ENCODE data around the gene SPRED2.

Gene SPRED2

DNA sequence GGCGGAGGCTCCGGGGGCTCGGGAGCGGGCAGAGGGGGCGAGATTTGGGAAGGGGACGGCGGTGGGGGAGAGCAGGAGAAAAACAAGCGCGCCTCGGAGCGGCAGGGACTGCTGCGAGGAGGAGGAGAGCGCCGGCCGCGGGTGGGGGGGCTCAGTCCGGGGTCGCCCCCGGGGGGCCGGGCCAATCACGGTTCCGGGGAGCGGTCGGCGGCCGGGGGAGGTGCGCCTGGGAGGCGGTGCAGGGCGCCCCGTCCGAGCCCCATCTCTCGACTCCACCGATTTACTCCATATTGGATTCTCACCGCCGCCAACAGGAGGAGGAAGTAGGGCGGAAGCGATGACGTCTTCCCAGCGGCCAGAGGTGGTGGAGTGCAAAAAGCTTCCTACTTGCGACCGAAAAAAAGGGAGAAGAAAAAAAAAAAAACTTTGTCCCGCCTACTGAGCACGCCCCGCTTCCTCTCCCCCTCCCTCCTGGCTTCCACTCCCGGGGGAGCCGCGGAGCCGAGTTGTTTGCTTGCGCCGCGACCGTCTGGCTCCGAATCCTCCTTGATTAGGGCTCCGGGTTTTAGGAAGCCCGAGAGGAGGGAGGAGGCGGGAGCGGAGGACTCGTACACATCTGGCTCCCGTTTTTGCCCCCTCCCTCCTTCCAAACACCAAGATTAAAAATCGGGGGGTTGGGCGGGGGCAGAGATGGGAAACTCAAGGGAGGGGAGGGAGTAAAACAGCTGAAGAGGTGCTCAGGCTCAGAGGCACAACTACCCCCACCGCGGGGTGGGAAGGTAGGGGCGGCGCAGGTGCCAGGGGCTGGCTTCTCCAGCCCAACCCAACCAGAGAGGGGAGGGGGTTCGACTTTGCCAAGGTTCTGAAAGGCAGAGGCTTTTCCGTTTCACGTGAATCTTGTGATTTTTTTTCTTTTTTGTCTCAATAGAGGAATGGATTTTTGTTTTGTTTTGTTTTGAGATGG lies at the start of gene SPRED2:
Gene SPRED2 (minus strand): TSS at position 373 of the 964 bp plus-strand sequence. CDS start 612 bp downstream, outside the sequence.
- peak within 1 kb of the TSS; percentile 94 to 100 for H3K4me3 Mint-ChIP-seq
- DNase-seq (peak; percentile 79), ATAC-seq (replicated peaks) (peak; percentile 43 to 48)
- H3K9me3 Mint-ChIP-seq: no peaks in the 10 kb centered on the region
- H3K27me3 Mint-ChIP-seq: peaks cover 9 to 13% of the 10 kb centered on the region in 2 donors
- peaks cover 4% of the 10 kb centered on the region in 2 donors for H3K36me3 Mint-ChIP-seq
- H3K4me1 Mint-ChIP-seq: peaks cover 17 to 48% of the 10 kb centered on the region in 2 donors
- H3K27ac Mint-ChIP-seq: peak within 1 kb of the TSS; percentile 97

DNA sequence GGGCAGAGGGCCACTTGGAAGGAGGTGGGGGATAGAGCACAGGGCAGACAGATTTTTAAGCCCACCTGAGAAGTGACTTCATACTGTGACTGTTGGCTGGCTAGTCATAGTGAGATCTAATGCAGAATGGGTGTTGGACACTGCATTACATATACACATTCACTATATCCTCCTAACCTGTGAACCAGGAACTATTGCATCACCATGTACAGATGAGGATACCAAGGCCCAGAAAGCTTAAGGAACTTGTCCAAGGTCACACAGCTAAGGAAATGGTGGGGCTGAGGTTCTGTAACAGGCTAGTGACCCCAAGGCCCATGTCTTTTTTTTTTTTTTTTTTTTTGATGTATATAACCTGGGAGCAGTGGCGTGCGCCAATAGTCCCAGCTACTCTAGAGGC lies 49.6 kb upstream of the SPRED2 start:
- peaks cover 14 to 15% of the 10 kb centered on the region in 2 donors for H3K27me3 Mint-ChIP-seq
- DNase-seq (no peak), ATAC-seq (replicated peaks) (no peak)
- H3K9me3 Mint-ChIP-seq: peaks cover 0 to 4% of the 10 kb centered on the region in 2 donors
- H3K4me3 Mint-ChIP-seq: no peak overlapping the region
- no peaks in the 10 kb centered on the region for H3K4me1 Mint-ChIP-seq
- no peaks in the 10 kb centered on the region for H3K36me3 Mint-ChIP-seq
- no peak overlapping the region for H3K27ac Mint-ChIP-seq

- peaks cover 8 to 14% of the 10 kb centered on the region in 2 donors for H3K9me3 Mint-ChIP-seq
These were observed 47.1 kb upstream of the SPRED2 start for GRCh38 chr2:65479524-65479923.

GRCh38 chr2:65478498-65479135 lies 46.2 kb upstream of the SPRED2 start:
- peaks cover 5 to 13% of the 10 kb centered on the region in 2 donors for H3K36me3 Mint-ChIP-seq
- peaks cover 14 to 20% of the 10 kb centered on the region in 2 donors for H3K9me3 Mint-ChIP-seq
- no peak overlapping the region for H3K27ac Mint-ChIP-seq
- H3K4me1 Mint-ChIP-seq: no peaks in the 10 kb centered on the region
- no peak overlapping the region for H3K4me3 Mint-ChIP-seq
- H3K27me3 Mint-ChIP-seq: peaks cover 8 to 10% of the 10 kb centered on the region in 2 donors
- no peak for ATAC-seq (replicated peaks)
- no peak for DNase-seq

More at GRCh38 chr2:65479524-65479923, 47.1 kb upstream of the SPRED2 start:
- H3K36me3 Mint-ChIP-seq: peaks cover 5 to 7% of the 10 kb centered on the region in 2 donors
- H3K27ac Mint-ChIP-seq: no peak overlapping the region
- no peak for DNase-seq
- ATAC-seq (replicated peaks): no peak
- H3K4me3 Mint-ChIP-seq: no peak overlapping the region
- H3K4me1 Mint-ChIP-seq: no peaks in the 10 kb centered on the region
- peaks cover 14 to 15% of the 10 kb centered on the region in 2 donors for H3K27me3 Mint-ChIP-seq

DNA sequence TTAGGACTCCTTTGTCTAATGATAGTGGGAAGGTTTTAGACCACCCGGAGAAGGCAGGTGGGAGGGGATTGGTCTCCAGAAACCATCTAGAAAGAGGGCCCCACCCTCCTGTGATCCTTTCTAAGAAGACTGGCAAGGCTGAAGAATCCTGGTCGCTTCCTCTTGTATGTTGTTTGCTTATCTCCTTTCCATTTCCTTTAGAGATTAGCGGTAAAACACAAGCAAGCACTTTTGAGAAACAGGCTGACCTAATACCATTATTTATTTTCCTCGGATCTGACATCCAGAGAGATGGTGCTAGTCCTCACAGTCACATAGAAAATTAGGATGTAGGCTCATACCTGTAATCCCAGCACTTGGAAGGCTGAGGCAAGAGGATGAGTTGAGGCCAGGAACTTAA lies 45.2 kb upstream of the SPRED2 start:
- H3K9me3 Mint-ChIP-seq: peaks cover 14 to 20% of the 10 kb centered on the region in 2 donors
- peaks cover 4 to 6% of the 10 kb centered on the region in 2 donors for H3K27me3 Mint-ChIP-seq
- DNase-seq (no peak), ATAC-seq (replicated peaks) (no peak)
- H3K4me3 Mint-ChIP-seq: no peak overlapping the region
- H3K36me3 Mint-ChIP-seq: peaks cover 5 to 13% of the 10 kb centered on the region in 2 donors
- no peak overlapping the region for H3K27ac Mint-ChIP-seq
- H3K4me1 Mint-ChIP-seq: no peaks in the 10 kb centered on the region

GRCh38 chr2:65476778-65477177 lies 44.4 kb upstream of the SPRED2 start:
- no peak for ATAC-seq (replicated peaks)
- H3K4me1 Mint-ChIP-seq: no peaks in the 10 kb centered on the region
- DNase-seq: no peak
- peaks cover 17 to 20% of the 10 kb centered on the region in 2 donors for H3K9me3 Mint-ChIP-seq
- H3K36me3 Mint-ChIP-seq: peaks cover 5 to 13% of the 10 kb centered on the region in 2 donors
- no peak overlapping the region for H3K27ac Mint-ChIP-seq
- peaks cover 4 to 6% of the 10 kb centered on the region in 2 donors for H3K27me3 Mint-ChIP-seq
- H3K4me3 Mint-ChIP-seq: no peak overlapping the region

- no peaks in the 10 kb centered on the region for H3K27me3 Mint-ChIP-seq
- no peaks in the 10 kb centered on the region for H3K4me1 Mint-ChIP-seq
- H3K36me3 Mint-ChIP-seq: peaks cover 5 to 13% of the 10 kb centered on the region in 2 donors
- H3K4me3 Mint-ChIP-seq: no peak overlapping the region
- DNase-seq (no peak), ATAC-seq (replicated peaks) (no peak)
- peaks cover 17 to 20% of the 10 kb centered on the region in 2 donors for H3K9me3 Mint-ChIP-seq
- H3K27ac Mint-ChIP-seq: no peak overlapping the region
These were observed 42.6 kb upstream of the SPRED2 start for GRCh38 chr2:65475000-65475399.

GRCh38 chr2:65473045-65473444 lies 40.6 kb upstream of the SPRED2 start:
- Mint-ChIP-seq H3K27ac (no peak overlapping the region), H3K4me1 (no peaks in the 10 kb centered on the region), H3K27me3 (no peaks in the 10 kb centered on the region), H3K36me3 (peaks cover 5 to 13% of the 10 kb centered on the region in 2 donors), H3K4me3 (no peak overlapping the region), H3K9me3 (peaks cover 17 to 25% of the 10 kb centered on the region in 2 donors)
- no peak for ATAC-seq (replicated peaks)
- DNase-seq: no peak

- peaks cover 0 to 2% of the 10 kb centered on the region in 2 donors for H3K4me1 Mint-ChIP-seq
- H3K27ac Mint-ChIP-seq: no peak overlapping the region
- ATAC-seq (replicated peaks): no peak
- H3K36me3 Mint-ChIP-seq: peaks cover 5 to 13% of the 10 kb centered on the region in 2 donors
- no peak overlapping the region for H3K4me3 Mint-ChIP-seq
- peaks cover 19 to 25% of the 10 kb centered on the region in 2 donors for H3K9me3 Mint-ChIP-seq
- no peaks in the 10 kb centered on the region for H3K27me3 Mint-ChIP-seq
- DNase-seq: no peak
These were observed 39.0 kb upstream of the SPRED2 start for GRCh38 chr2:65471409-65471808.

GRCh38 chr2:65466551-65466950 lies 34.2 kb upstream of the SPRED2 start:
- no peak for ATAC-seq (replicated peaks)
- no peak for DNase-seq
- Mint-ChIP-seq H3K9me3 (peaks cover 2 to 10% of the 10 kb centered on the region in 2 donors), H3K36me3 (no peaks in the 10 kb centered on the region), H3K27ac (peak overlapping the region; percentile 52), H3K4me1 (peaks cover 0 to 2% of the 10 kb centered on the region in 2 donors), H3K4me3 (no peak overlapping the region), H3K27me3 (peaks cover 7 to 14% of the 10 kb centered on the region in 2 donors)

- peaks cover 3 to 10% of the 10 kb centered on the region in 2 donors for H3K9me3 Mint-ChIP-seq
- no peaks in the 10 kb centered on the region for H3K36me3 Mint-ChIP-seq
- no peak overlapping the region for H3K4me3 Mint-ChIP-seq
- peaks cover 0 to 2% of the 10 kb centered on the region in 2 donors for H3K4me1 Mint-ChIP-seq
- DNase-seq (no peak), ATAC-seq (replicated peaks) (no peak)
- H3K27ac Mint-ChIP-seq: no peak overlapping the region
- peaks cover 14 to 21% of the 10 kb centered on the region in 2 donors for H3K27me3 Mint-ChIP-seq
These were observed 33.5 kb upstream of the SPRED2 start for GRCh38 chr2:65465857-65466256.

- no peak for ATAC-seq (replicated peaks)
- peaks cover 16 to 23% of the 10 kb centered on the region in 2 donors for H3K27me3 Mint-ChIP-seq
- peaks cover 0 to 2% of the 10 kb centered on the region in 2 donors for H3K4me1 Mint-ChIP-seq
- H3K9me3 Mint-ChIP-seq: peaks cover 3 to 10% of the 10 kb centered on the region in 2 donors
- no peak overlapping the region for H3K4me3 Mint-ChIP-seq
- no peak overlapping the region for H3K27ac Mint-ChIP-seq
- DNase-seq: no peak
- H3K36me3 Mint-ChIP-seq: no peaks in the 10 kb centered on the region
These were observed 32.7 kb upstream of the SPRED2 start for GRCh38 chr2:65465124-65465523.

- Mint-ChIP-seq H3K36me3 (no peaks in the 10 kb centered on the region), H3K27ac (no peak overlapping the region), H3K4me1 (peaks cover 0 to 2% of the 10 kb centered on the region in 2 donors), H3K27me3 (peaks cover 21 to 28% of the 10 kb centered on the region in 2 donors), H3K4me3 (no peak overlapping the region), H3K9me3 (peaks cover 3 to 10% of the 10 kb centered on the region in 2 donors)
- no peak for DNase-seq
- no peak for ATAC-seq (replicated peaks)
These were observed 32.2 kb upstream of the SPRED2 start for GRCh38 chr2:65464604-65465003.

GRCh38 chr2:65458999-65459398 lies 26.6 kb upstream of the SPRED2 start:
- Mint-ChIP-seq H3K36me3 (no peaks in the 10 kb centered on the region), H3K27me3 (peaks cover 28 to 29% of the 10 kb centered on the region in 2 donors), H3K27ac (no peak overlapping the region), H3K4me1 (no peaks in the 10 kb centered on the region), H3K9me3 (peaks cover 1 to 6% of the 10 kb centered on the region in 2 donors), H3K4me3 (no peak overlapping the region)
- ATAC-seq (replicated peaks): no peak
- DNase-seq: no peak

Measured in stimulated activated naive B cell treated with anti-CD40 and anti-IgM and Interleukin-4, amounts not matched to agents 10 μg/mL and 1 μg/mL and 100 μg/mL, for 72 hours (primary cell).